ENCODE measurements around the gene ADAMTS6. TPM values are rescaled to one million over a fixed set of nuclear protein-coding genes. Genes with fewer than 3 reads are reported as not detected.
"Not testable (repeated sequence)": the region's sequence is repeated elsewhere in the genome, so short reads cannot be mapped to it uniquely, and the experiment has no call there.

ADAMTS6 gene
- total RNA-seq, 1 experiment from 2014 or later = 7.2 TPM

- Histone ChIP-seq H3K9me3 (replicated peaks) (no peaks in the 10 kb centered on the region), H3K27me3 (no peaks in the 10 kb centered on the region), H3K4me3 (no peak overlapping the region), H3K4me1 (peaks cover 30% of the 10 kb centered on the region), H3K36me3 (no peaks in the 10 kb centered on the region), H3K27ac (peak overlapping the region; percentile 65)
- DNase-seq = peak; percentile 51 to 59
These were observed 283.1 kb downstream of the ADAMTS6 start for GRCh38 chr5:65198456-65199120.

- Histone ChIP-seq H3K36me3 (no peaks in the 10 kb centered on the region), H3K27ac (peak overlapping the region; percentile 65), H3K9me3 (replicated peaks) (no peaks in the 10 kb centered on the region), H3K4me1 (peaks cover 30% of the 10 kb centered on the region), H3K4me3 (no peak overlapping the region), H3K27me3 (no peaks in the 10 kb centered on the region)
- peak in 1 of 2 experiments; percentile 6 for DNase-seq
These were observed 283.9 kb downstream of the ADAMTS6 start for GRCh38 chr5:65197531-65198455.

- Histone ChIP-seq H3K4me3 (no peak overlapping the region), H3K4me1 (peaks cover 36% of the 10 kb centered on the region), H3K27me3 (no peaks in the 10 kb centered on the region), H3K36me3 (no peaks in the 10 kb centered on the region), H3K27ac (no peak overlapping the region), H3K9me3 (replicated peaks) (no peaks in the 10 kb centered on the region)
- no peak for DNase-seq
These were observed 286.8 kb downstream of the ADAMTS6 start for GRCh38 chr5:65194871-65195270.

- DNase-seq = no peak
These were observed 289.4 kb downstream of the ADAMTS6 start for GRCh38 chr5:65192331-65192730.

DNA sequence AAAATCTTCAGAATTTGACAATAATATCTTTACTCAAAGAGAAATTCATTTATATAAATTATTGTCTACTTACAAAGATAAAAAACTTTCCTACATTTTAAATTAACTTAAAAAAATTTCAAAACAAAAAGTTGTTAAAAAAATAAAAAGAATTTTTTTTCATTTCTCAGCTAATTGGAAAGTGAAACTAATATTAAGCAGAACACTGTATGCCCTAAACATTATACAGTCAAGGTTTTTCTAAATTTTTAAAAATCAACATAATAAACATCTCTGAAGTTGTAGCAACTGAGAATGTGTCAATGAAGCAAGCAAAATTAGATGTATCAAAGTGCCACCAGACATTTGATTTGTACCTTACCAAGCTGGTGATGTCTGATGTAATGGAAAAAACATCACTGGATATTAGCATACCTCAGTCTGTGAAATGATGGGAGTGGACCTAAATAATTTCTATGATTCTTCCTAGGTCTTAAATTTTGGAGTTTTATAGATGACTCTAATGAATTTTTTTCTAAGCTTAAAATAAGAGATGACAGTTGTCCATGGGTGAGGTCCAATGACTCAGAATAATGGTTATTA, 290.1 kb downstream of the ADAMTS6 start:
- Histone ChIP-seq H3K27ac (no peak overlapping the region), H3K27me3 (no peaks in the 10 kb centered on the region), H3K36me3 (peaks cover 4% of the 10 kb centered on the region; the same call in 1 of the 2 replicates), H3K4me3 (no peak overlapping the region), H3K9me3 (replicated peaks) (no peaks in the 10 kb centered on the region), H3K4me1 (peaks cover 13% of the 10 kb centered on the region; the same call in 1 of the 2 replicates)
- DNase-seq = no peak

More at GRCh38 chr5:65192331-65192730, 289.4 kb downstream of the ADAMTS6 start:
- H3K9me3 ChIP-seq (replicated peaks) = no peaks in the 10 kb centered on the region
- peaks cover 14% of the 10 kb centered on the region for H3K4me1 ChIP-seq
- H3K27me3 ChIP-seq = no peaks in the 10 kb centered on the region
- peaks cover 4% of the 10 kb centered on the region; the same call in 1 of the 2 replicates for H3K36me3 ChIP-seq
- H3K4me3 ChIP-seq = no peak overlapping the region
- H3K27ac ChIP-seq = no peak overlapping the region

DNA sequence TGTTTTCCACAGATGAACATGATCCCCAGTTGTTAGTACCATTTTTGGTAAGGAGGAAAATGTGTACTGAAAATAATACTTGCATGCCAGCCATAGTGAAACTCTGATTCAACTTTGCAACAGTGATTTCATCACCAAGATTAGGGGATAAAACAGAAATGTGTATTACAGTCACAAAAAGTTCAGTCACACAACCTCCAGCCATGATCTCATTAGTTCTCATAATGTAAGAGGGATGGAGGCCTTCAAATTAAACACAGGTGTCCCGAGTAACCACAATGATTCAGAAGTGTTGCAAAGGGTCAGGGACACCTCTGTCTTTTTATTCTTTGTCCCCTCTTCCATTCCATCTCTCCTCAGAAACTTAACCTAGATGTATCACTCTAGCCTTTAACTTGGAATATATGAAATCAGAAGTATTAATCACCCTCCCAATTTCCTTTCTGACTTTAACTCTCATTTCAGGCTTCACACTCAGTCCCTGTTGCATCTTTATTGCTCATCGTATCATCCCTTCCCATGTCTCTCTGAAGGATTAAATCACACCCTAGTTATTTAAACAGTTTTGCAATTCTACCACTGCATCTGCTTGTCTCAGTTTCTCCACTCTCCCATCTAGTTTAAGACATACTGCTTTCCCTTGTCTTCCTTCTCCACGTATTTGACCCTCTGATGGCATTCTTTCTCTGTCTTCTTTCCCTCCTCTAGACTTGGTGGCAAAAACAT, 291.2 kb downstream of the ADAMTS6 start:
- Histone ChIP-seq H3K4me1 (peaks cover 13% of the 10 kb centered on the region; the same call in 1 of the 2 replicates), H3K27ac (no peak overlapping the region; the same call in 1 of the 2 replicates), H3K36me3 (peaks cover 4% of the 10 kb centered on the region; the same call in 1 of the 2 replicates), H3K9me3 (replicated peaks) (no peaks in the 10 kb centered on the region), H3K4me3 (no peak overlapping the region), H3K27me3 (no peaks in the 10 kb centered on the region)
- DNase-seq = peak in 1 of 2 experiments; percentile 32

GRCh38 chr5:65186646-65187227, 295.0 kb downstream of the ADAMTS6 start:
- Histone ChIP-seq H3K27me3 (no peaks in the 10 kb centered on the region), H3K36me3 (peaks cover 4% of the 10 kb centered on the region; the same call in 1 of the 2 replicates), H3K4me3 (no peak overlapping the region), H3K9me3 (replicated peaks) (no peaks in the 10 kb centered on the region), H3K4me1 (peaks cover 13% of the 10 kb centered on the region; the same call in 1 of the 2 replicates), H3K27ac (no peak overlapping the region)
- DNase-seq = no peak

- Histone ChIP-seq H3K27me3 (no peaks in the 10 kb centered on the region), H3K4me3 (no peak overlapping the region), H3K4me1 (0 out of 2 replicates have a peak, but pooled peaks cover 8% of the 10 kb centered on the region), H3K36me3 (peaks cover 4% of the 10 kb centered on the region; the same call in 1 of the 2 replicates), H3K9me3 (replicated peaks) (no peaks in the 10 kb centered on the region), H3K27ac (no peak overlapping the region)
- DNase-seq = no peak
These were observed 296.3 kb downstream of the ADAMTS6 start for GRCh38 chr5:65185468-65185867.

DNA sequence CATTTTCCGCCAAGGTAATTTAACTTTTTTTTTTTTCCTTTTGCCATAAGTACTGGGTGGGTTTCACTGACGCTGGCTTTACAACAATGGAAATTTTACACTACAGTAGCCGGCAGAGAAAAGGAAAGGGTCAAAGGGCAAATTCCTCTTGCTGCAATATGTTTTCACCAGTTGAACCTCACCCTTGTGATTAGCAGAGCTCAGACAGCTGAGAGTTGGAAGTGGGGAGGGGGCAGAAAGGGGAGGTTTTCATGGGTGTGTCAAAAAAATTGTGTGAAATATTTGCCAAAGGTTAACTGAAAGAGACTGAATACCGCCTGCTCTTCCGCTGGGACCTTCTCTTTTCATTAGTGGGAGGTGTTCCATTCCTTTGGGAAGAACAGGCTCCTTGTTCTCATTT, 296.9 kb downstream of the ADAMTS6 start:
- Histone ChIP-seq H3K4me3 (no peak overlapping the region), H3K27me3 (no peaks in the 10 kb centered on the region), H3K36me3 (peaks cover 4% of the 10 kb centered on the region; the same call in 1 of the 2 replicates), H3K9me3 (replicated peaks) (no peaks in the 10 kb centered on the region), H3K27ac (no peak overlapping the region), H3K4me1 (0 out of 2 replicates have a peak, but pooled peaks cover 3% of the 10 kb centered on the region)
- peak in 1 of 2 experiments; percentile 7 for DNase-seq

- DNase-seq; H3K4me1 ChIP-seq; H3K27ac ChIP-seq; H3K36me3 ChIP-seq; H3K9me3 ChIP-seq (replicated peaks); H3K27me3 ChIP-seq; H3K4me3 ChIP-seq: not testable (repeated sequence)
These were observed 307.5 kb downstream of the ADAMTS6 start for GRCh38 chr5:65174231-65174630.

GRCh38 chr5:65173130-65173525, 308.6 kb downstream of the ADAMTS6 start:
- Histone ChIP-seq H3K27ac (no peak overlapping the region), H3K9me3 (replicated peaks) (no peaks in the 10 kb centered on the region), H3K4me1 (no peaks in the 10 kb centered on the region), H3K4me3 (no peak overlapping the region), H3K27me3 (no peaks in the 10 kb centered on the region), H3K36me3 (no peaks in the 10 kb centered on the region; the same call in 1 of the 2 replicates)
- no peak for DNase-seq

DNA sequence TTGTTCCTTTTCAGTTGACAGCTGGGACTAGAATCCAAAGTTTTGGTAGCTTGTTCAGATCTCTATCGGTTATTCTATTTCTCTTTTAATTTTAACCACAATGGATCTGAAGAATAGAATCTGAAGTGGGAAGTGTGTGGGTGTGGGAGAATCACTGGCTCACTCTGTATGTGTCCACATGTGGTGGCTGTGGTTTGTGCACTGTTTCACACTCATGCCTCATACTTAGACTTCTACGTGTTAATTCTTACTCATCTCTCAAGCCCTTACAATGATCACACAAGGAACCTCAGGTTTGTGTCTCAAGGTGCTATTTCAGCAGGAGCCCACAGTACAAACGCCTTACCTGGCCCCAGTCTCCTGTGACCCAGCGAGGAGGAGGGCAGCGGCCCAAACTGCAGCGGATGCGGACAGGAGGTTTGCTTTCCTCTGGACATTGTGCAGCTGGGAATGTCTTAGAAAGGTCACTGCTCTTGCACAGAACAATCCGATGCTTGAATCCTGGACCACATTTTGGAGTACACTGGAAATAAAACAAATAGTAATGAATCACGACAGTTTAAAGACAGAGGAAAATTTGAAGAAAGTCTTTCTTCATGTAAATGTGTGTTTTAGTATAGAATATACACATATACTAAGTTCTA, 309.1 kb downstream of the ADAMTS6 start:
- H3K36me3 ChIP-seq = no peaks in the 10 kb centered on the region; the same call in 1 of the 2 replicates
- DNase-seq = no peak
- no peaks in the 10 kb centered on the region for H3K4me1 ChIP-seq
- no peaks in the 10 kb centered on the region for H3K9me3 ChIP-seq (replicated peaks)
- no peak overlapping the region for H3K4me3 ChIP-seq
- H3K27ac ChIP-seq = no peak overlapping the region
- no peaks in the 10 kb centered on the region for H3K27me3 ChIP-seq

DNA sequence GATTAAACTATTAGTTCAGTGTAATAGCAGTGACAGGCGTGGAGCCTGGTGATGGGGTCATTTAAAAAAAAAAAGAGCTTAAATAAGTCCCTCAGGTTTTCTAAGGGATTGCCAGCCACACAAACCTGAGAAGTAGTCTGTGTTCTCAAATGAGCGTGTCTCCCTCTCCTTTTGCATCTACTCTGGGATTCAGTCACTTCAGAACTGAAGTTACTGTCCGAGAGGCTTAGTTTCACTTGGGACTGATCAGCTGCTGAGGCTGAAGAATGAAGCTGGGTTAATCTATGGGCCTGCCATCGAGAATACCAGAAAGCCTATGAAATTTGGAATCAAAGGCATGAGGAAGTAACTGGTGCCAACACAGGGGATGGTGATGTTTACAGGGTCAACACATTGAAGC, 310.1 kb downstream of the ADAMTS6 start:
- Histone ChIP-seq H3K27me3 (no peaks in the 10 kb centered on the region), H3K27ac (no peak overlapping the region), H3K36me3 (no peaks in the 10 kb centered on the region; the same call in 1 of the 2 replicates), H3K4me3 (no peak overlapping the region), H3K9me3 (replicated peaks) (no peaks in the 10 kb centered on the region), H3K4me1 (no peaks in the 10 kb centered on the region)
- no peak for DNase-seq

Data from SJCRH30 (cell line).